HG02970 (cell line): ENCODE results near the gene CLDN12.

Experiments used
- ATAC-seq: cut with Tn5 transposase; IDR thresholded peaks from one replicate; pipeline ENCODE4 v1.9.1; 2021; ENCODE audit warnings: mild to moderate bottlenecking, moderate library complexity, moderate number of reproducible peaks; ENCODE audit not compliant: unreplicated experiment, low FRiP score

CLDN12 gene

GRCh38 chr7:90403174-90404113, at the start of gene CLDN12:
Gene CLDN12 (plus strand): TSS chr7:90403461. CDS start chr7:90412677, 9,216 bp downstream.
- ATAC-seq = peak; percentile 94

- no peak for ATAC-seq
Observed at GRCh38 chr7:90383422-90383821, 19.8 kb upstream of the CLDN12 start.

GRCh38 chr7:90383861-90384260, 19.4 kb upstream of the CLDN12 start:
- ATAC-seq = no peak

- no peak for ATAC-seq
Observed at GRCh38 chr7:90384433-90384832, 18.8 kb upstream of the CLDN12 start.

- no peak for ATAC-seq
Observed at GRCh38 chr7:90387470-90388240, 15.6 kb upstream of the CLDN12 start.

- ATAC-seq = no peak
Observed at GRCh38 chr7:90390926-90391325, 12.3 kb upstream of the CLDN12 start.

GRCh38 chr7:90391488-90391887, 11.8 kb upstream of the CLDN12 start:
- ATAC-seq = no peak

GRCh38 chr7:90396420-90396819, 6.8 kb upstream of the CLDN12 start:
- ATAC-seq = no peak

GRCh38 chr7:90401989-90402388, 1.3 kb upstream of the CLDN12 start:
- ATAC-seq = no peak

GRCh38 chr7:90402785-90403173, 482 bp upstream of the CLDN12 start:
- ATAC-seq = no peak

- no peak for ATAC-seq
Observed at GRCh38 chr7:90404777-90405176, 1.5 kb downstream of the CLDN12 start.

GRCh38 chr7:90407484-90407821, 4.2 kb downstream of the CLDN12 start:
- ATAC-seq = no peak

GRCh38 chr7:90408142-90408541, 4.9 kb downstream of the CLDN12 start:
- no peak for ATAC-seq

- ATAC-seq = no peak
Observed at GRCh38 chr7:90409667-90410066, 6.4 kb downstream of the CLDN12 start.

GRCh38 chr7:90411510-90411909, 8.2 kb downstream of the CLDN12 start:
- ATAC-seq = no peak

GRCh38 chr7:90412458-90413184, 9.4 kb downstream of the CLDN12 start:
- ATAC-seq = no peak

- ATAC-seq = no peak
Observed at GRCh38 chr7:90413185-90413528, 9.9 kb downstream of the CLDN12 start.

- ATAC-seq = no peak
Observed at GRCh38 chr7:90421651-90422050, 18.4 kb downstream of the CLDN12 start.

GRCh38 chr7:90424720-90425119, 21.5 kb downstream of the CLDN12 start:
- ATAC-seq = peak; percentile 67

GRCh38 chr7:90425376-90425775, 22.1 kb downstream of the CLDN12 start:
- no peak for ATAC-seq
